HG02798 (cell line): Measurements from ENCODE around the gene LMNTD1.
A peak's percentile ranks its signal among the peaks of the same experiment; 100 is the strongest.
"Not testable (repeated sequence)": the region's sequence is repeated elsewhere in the genome, so short reads cannot be mapped to it uniquely, and the experiment has no call there.

Experiments used
- ATAC-seq: cut with Tn5 transposase; IDR thresholded peaks from one replicate; pipeline ENCODE4 v1.9.1; 2021; ENCODE audit warnings: mild to moderate bottlenecking; ENCODE audit not compliant: unreplicated experiment, poor library complexity

Gene LMNTD1

GRCh38 chr12:25436206-25437030 is 116.7 kb downstream of the LMNTD1 start:
- peak; percentile 77 for ATAC-seq

GRCh38 chr12:25435431-25435830 is 117.7 kb downstream of the LMNTD1 start:
- ATAC-seq: no peak

GRCh38 chr12:25434515-25434914 is 118.6 kb downstream of the LMNTD1 start:
- no peak for ATAC-seq

GRCh38 chr12:25433581-25434325 is 119.3 kb downstream of the LMNTD1 start:
- ATAC-seq: no peak

- ATAC-seq: no peak
Observed at GRCh38 chr12:25433024-25433423, 120.1 kb downstream of the LMNTD1 start.

- no peak for ATAC-seq
Observed at GRCh38 chr12:25427337-25428249, 125.5 kb downstream of the LMNTD1 start.

GRCh38 chr12:25426821-25427220 is 126.3 kb downstream of the LMNTD1 start:
- not testable (repeated sequence) for ATAC-seq
